Measurements from ENCODE around the gene FKRP. TPM values are rescaled to one million over a fixed set of nuclear protein-coding genes. Genes with fewer than 3 reads are reported as not detected.
A peak's percentile ranks its signal among the peaks of the same experiment; 100 is the strongest.
"Not testable (repeated sequence)": the region's sequence is repeated elsewhere in the genome, so short reads cannot be mapped to it uniquely, and the experiment has no call there.

The FKRP gene

GRCh38 chr19:46803555-46803954 lies 57.7 kb downstream of the FKRP start:
- Histone ChIP-seq H3K18ac (ENCODE audit: low read length) (no peak overlapping the region), H2AFZ (ENCODE audit: low read length) (no peak overlapping the region), H3K9ac (ENCODE audit: low read depth, low read length, poor library complexity) (no peak overlapping the region), H3K27ac (replicated peaks; ENCODE audit: low read length) (no peak overlapping the region), H4K8ac (ENCODE audit: low read depth, low read length) (no peak overlapping the region), H3K14ac (ENCODE audit: low read length) (peak overlapping the region; percentile 17), H2AK5ac (ENCODE audit: low read depth, low read length) (peak overlapping the region; percentile 45), H3K27me3 (ENCODE audit: control insufficient read depth in 3 of 3, insufficient read depth in 3 of 3, low read depth in 1 of 3, low read length in 3 of 3) (no peaks in the 10 kb centered on the region), H3K4ac (ENCODE audit: low read length) (no peak overlapping the region), H4K91ac (ENCODE audit: low read depth, low read length, poor library complexity) (no peak overlapping the region), H3K4me1 (ENCODE audit: control insufficient read depth in 2 of 2, insufficient read depth in 1 of 2, low read depth in 1 of 2, low read length in 2 of 2) (no peaks in the 10 kb centered on the region), H2BK5ac (ENCODE audit: low read length) (no peak overlapping the region), H3K4me2 (ENCODE audit: insufficient read depth, low read length, poor library complexity, severe bottlenecking) (no peak overlapping the region), H3K9me3 (replicated peaks in 1 of 2; ENCODE audit: control insufficient read depth in 2 of 2, insufficient read depth in 1 of 2, low read depth in 1 of 2, low read length in 2 of 2) (no peaks in the 10 kb centered on the region), H3K36me3 (replicated peaks in 1 of 2; ENCODE audit: control insufficient read depth in 2 of 2, insufficient read depth in 2 of 2, low read length in 2 of 2) (no peaks in the 10 kb centered on the region), H3K4me3 (ENCODE audit: low read length in 2 of 2) (no peak overlapping the region), H3K23ac (ENCODE audit: low read depth, low read length, poor library complexity) (no peak overlapping the region), H2BK15ac (ENCODE audit: low read length) (no peak overlapping the region), H2BK12ac (ENCODE audit: low read length) (no peak overlapping the region), H2BK120ac (ENCODE audit: low read depth, low read length) (no peak overlapping the region), H3K79me1 (ENCODE audit: low read depth, low read length) (no peaks in the 10 kb centered on the region)
- DNase-seq (ENCODE audit: low spot score), result no peak
- WGBS, 2 donors (ENCODE audit: extremely low coverage in 2 of 2, insufficient read length in 2 of 2, insufficient replicate concordance in 1 of 2), result no CpG with 5 or more reads among the region's 2 CpGs

- not testable (repeated sequence) for H3K4me2 ChIP-seq (ENCODE audit: insufficient read depth, low read length, poor library complexity, severe bottlenecking); H3K18ac ChIP-seq (ENCODE audit: low read length); H3K27ac ChIP-seq (replicated peaks; ENCODE audit: low read length); H2BK15ac ChIP-seq (ENCODE audit: low read length); H3K36me3 ChIP-seq (replicated peaks in 1 of 2; ENCODE audit: control insufficient read depth in 2 of 2, insufficient read depth in 2 of 2, low read length in 2 of 2); H2BK120ac ChIP-seq (ENCODE audit: low read depth, low read length); H3K23ac ChIP-seq (ENCODE audit: low read depth, low read length, poor library complexity); H3K4me3 ChIP-seq (ENCODE audit: low read length in 2 of 2); H2AK5ac ChIP-seq (ENCODE audit: low read depth, low read length); H3K27me3 ChIP-seq (ENCODE audit: control insufficient read depth in 3 of 3, insufficient read depth in 3 of 3, low read depth in 1 of 3, low read length in 3 of 3); H3K14ac ChIP-seq (ENCODE audit: low read length); H3K9me3 ChIP-seq (replicated peaks in 1 of 2; ENCODE audit: control insufficient read depth in 2 of 2, insufficient read depth in 1 of 2, low read depth in 1 of 2, low read length in 2 of 2); DNase-seq (ENCODE audit: low spot score); H2AFZ ChIP-seq (ENCODE audit: low read length); H4K8ac ChIP-seq (ENCODE audit: low read depth, low read length); H2BK12ac ChIP-seq (ENCODE audit: low read length); H3K79me1 ChIP-seq (ENCODE audit: low read depth, low read length); H3K9ac ChIP-seq (ENCODE audit: low read depth, low read length, poor library complexity); H3K4me1 ChIP-seq (ENCODE audit: control insufficient read depth in 2 of 2, insufficient read depth in 1 of 2, low read depth in 1 of 2, low read length in 2 of 2); H4K91ac ChIP-seq (ENCODE audit: low read depth, low read length, poor library complexity); H2BK5ac ChIP-seq (ENCODE audit: low read length); H3K4ac ChIP-seq (ENCODE audit: low read length)
- WGBS, 2 donors (ENCODE audit: extremely low coverage in 2 of 2, insufficient read length in 2 of 2, insufficient replicate concordance in 1 of 2), result no CpG with 5 or more reads among the region's 4 CpGs
Observed at GRCh38 chr19:46804432-46804831, 58.6 kb downstream of the FKRP start.

- Histone ChIP-seq H3K4me3 (ENCODE audit: low read length in 2 of 2) (peak overlapping the region in 1 of 2 donors; percentile 28), H3K9me3 (replicated peaks in 1 of 2; ENCODE audit: control insufficient read depth in 2 of 2, insufficient read depth in 1 of 2, low read depth in 1 of 2, low read length in 2 of 2) (peaks cover 0 to 2% of the 10 kb centered on the region in 2 donors), H3K23ac (ENCODE audit: low read depth, low read length, poor library complexity) (no peak overlapping the region), H3K4ac (ENCODE audit: low read length) (no peak overlapping the region), H2BK120ac (ENCODE audit: low read depth, low read length) (no peak overlapping the region), H2BK5ac (ENCODE audit: low read length) (no peak overlapping the region), H3K79me1 (ENCODE audit: low read depth, low read length) (no peaks in the 10 kb centered on the region), H3K27ac (replicated peaks; ENCODE audit: low read length) (no peak overlapping the region), H2AFZ (ENCODE audit: low read length) (no peak overlapping the region), H4K91ac (ENCODE audit: low read depth, low read length, poor library complexity) (no peak overlapping the region), H3K9ac (ENCODE audit: low read depth, low read length, poor library complexity) (no peak overlapping the region), H3K27me3 (ENCODE audit: control insufficient read depth in 3 of 3, insufficient read depth in 3 of 3, low read depth in 1 of 3, low read length in 3 of 3) (peaks cover 0 to 2% (median 0%) of the 10 kb centered on the region in 3 experiments), H3K36me3 (replicated peaks in 1 of 2; ENCODE audit: control insufficient read depth in 2 of 2, insufficient read depth in 2 of 2, low read length in 2 of 2) (no peaks in the 10 kb centered on the region), H3K4me2 (ENCODE audit: insufficient read depth, low read length, poor library complexity, severe bottlenecking) (no peak overlapping the region), H2BK15ac (ENCODE audit: low read length) (no peak overlapping the region), H4K8ac (ENCODE audit: low read depth, low read length) (no peak overlapping the region), H2BK12ac (ENCODE audit: low read length) (no peak overlapping the region), H3K14ac (ENCODE audit: low read length) (no peak overlapping the region), H3K18ac (ENCODE audit: low read length) (no peak overlapping the region), H3K4me1 (ENCODE audit: control insufficient read depth in 2 of 2, insufficient read depth in 1 of 2, low read depth in 1 of 2, low read length in 2 of 2) (no peaks in the 10 kb centered on the region), H2AK5ac (ENCODE audit: low read depth, low read length) (no peak overlapping the region)
- no CpG with 5 or more reads among the region's 7 CpGs for WGBS, 2 donors (ENCODE audit: extremely low coverage in 2 of 2, insufficient read length in 2 of 2, insufficient replicate concordance in 1 of 2)
- no peak for DNase-seq (ENCODE audit: low spot score)
Observed at GRCh38 chr19:46806656-46807055, 60.8 kb downstream of the FKRP start.

Small RNA genes lying within 50 kb of the gene (small RNA-seq; reads per million reads assigned to genes)
- gene MIR320E (ENCODE audit: insufficient read depth) (not detected), gene RF00019 (ENCODE audit: insufficient read depth) (not detected)
